Chondrocyte (in vitro differentiated cells): Measurements from ENCODE around the gene ATP8B4. TPM values are rescaled to one million over a fixed set of nuclear protein-coding genes. Genes with fewer than 3 reads are reported as not detected.
A peak's percentile ranks its signal among the peaks of the same experiment; 100 is the strongest.

Experiments
- DNase-seq: peaks from one replicate; pipeline ENCODE4 v3.0.0; 2021; ENCODE audit warnings: mixed read lengths, low spot score
- H3K27ac Mint-ChIP-seq: one replicate; pipeline ENCODE4 v1.8.0; 2021; ENCODE audit warnings: mild to moderate bottlenecking, moderate library complexity, mixed read lengths; ENCODE audit not compliant: unreplicated experiment
- H3K27me3 Mint-ChIP-seq: 2 replicates; pipeline ENCODE4 v1.8.0; 2021; ENCODE audit warnings: low read depth, mixed read lengths
- H3K36me3 Mint-ChIP-seq: 2 replicates; pipeline ENCODE4 v1.8.0; 2021; ENCODE audit warnings: low read depth, mixed read lengths
- H3K4me1 Mint-ChIP-seq: 2 replicates; pipeline ENCODE4 v1.8.0; 2021; ENCODE audit warnings: low read depth, mild to moderate bottlenecking, mixed read lengths
- H3K4me3 Mint-ChIP-seq: one replicate; pipeline ENCODE4 v1.8.0; 2021; ENCODE audit warnings: mild to moderate bottlenecking, moderate library complexity, mixed read lengths; ENCODE audit not compliant: unreplicated experiment
- H3K9me3 Mint-ChIP-seq: 2 replicates; pipeline ENCODE4 v1.8.0; 2021; ENCODE audit warnings: low read depth, mixed read lengths
- total RNA-seq: library from RNA; stranded (reverse); gene quantifications from 3 replicates; pipeline ENCODE4 v1.2.1, GENCODE V29; 2021
- TF ChIP-seq, protein P1 (sequence below): fragments of 200-600 bp; sonication (generic); IDR thresholded peaks from 2 replicates; pipeline ENCODE4 v1.5.0; 2021; ENCODE audit warnings: antibody characterized with exemption, mild to moderate bottlenecking, moderate library complexity

Gene ATP8B4
- total RNA-seq, 1 donor from 2014 or later: not detected

DNA sequence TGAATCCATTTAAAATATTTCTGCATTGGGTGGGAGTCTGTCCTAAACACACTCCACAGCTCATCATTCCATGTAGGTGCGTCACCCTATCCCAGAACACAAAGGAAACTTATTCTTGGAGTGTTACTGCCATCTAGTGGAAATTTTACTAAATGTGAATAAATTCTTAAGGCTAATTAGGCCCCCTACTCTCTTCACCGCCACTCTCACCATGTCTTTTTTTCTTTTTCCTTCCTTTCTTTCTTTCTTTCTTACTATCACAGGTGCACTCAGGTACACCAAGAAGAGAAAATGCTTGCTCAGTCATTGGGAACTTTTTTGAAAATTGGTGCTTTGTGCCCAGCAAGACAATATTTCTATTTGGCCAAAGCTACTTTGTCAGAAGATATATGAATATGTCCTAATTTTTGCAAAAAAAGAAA, 26.4 kb upstream of the ATP8B4 start:
- no peaks in the 10 kb centered on the region for H3K9me3 Mint-ChIP-seq
- H3K4me1 Mint-ChIP-seq: peaks cover 11% of the 10 kb centered on the region
- TF ChIP-seq, protein P1, sequence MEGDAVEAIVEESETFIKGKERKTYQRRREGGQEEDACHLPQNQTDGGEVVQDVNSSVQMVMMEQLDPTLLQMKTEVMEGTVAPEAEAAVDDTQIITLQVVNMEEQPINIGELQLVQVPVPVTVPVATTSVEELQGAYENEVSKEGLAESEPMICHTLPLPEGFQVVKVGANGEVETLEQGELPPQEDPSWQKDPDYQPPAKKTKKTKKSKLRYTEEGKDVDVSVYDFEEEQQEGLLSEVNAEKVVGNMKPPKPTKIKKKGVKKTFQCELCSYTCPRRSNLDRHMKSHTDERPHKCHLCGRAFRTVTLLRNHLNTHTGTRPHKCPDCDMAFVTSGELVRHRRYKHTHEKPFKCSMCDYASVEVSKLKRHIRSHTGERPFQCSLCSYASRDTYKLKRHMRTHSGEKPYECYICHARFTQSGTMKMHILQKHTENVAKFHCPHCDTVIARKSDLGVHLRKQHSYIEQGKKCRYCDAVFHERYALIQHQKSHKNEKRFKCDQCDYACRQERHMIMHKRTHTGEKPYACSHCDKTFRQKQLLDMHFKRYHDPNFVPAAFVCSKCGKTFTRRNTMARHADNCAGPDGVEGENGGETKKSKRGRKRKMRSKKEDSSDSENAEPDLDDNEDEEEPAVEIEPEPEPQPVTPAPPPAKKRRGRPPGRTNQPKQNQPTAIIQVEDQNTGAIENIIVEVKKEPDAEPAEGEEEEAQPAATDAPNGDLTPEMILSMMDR: peak; percentile 92
- H3K27ac Mint-ChIP-seq: no peak overlapping the region
- H3K4me3 Mint-ChIP-seq: no peak overlapping the region
- DNase-seq: no peak
- H3K36me3 Mint-ChIP-seq: no peaks in the 10 kb centered on the region
- H3K27me3 Mint-ChIP-seq: no peaks in the 10 kb centered on the region

DNA sequence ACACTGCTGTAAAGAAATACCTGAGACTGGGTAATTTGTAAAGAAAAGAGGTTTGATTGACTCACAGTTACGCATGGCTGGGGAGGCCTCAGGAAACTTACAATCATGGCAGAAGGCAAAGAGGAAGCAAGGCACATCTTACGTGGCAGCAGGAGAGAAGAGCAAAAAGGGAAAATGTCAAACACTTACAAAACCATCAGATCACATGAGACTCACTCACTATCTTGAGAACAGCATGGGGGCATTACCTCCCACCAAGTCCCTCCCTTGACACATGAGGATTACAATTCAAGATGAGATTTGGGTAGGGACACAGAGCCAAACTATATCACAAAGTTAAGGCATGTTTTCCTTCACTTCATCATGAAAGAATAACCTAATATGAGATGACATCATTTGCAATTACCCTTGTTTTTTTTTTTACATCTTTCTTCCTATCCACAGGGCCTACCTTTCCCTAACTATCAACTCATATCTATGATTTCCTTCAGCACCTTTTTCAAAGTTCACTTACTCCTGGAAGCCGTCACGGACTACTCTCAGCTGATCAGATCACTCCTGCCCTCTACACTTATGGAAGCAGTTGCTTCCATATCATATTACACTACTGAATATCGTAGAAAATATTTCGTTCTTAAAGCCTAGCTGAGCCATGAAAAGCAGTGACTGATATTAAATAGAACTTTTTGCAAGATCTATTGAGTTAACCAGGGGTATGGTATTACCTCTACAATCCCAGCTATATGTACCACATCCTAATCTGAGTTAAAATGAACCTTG, 25.5 kb upstream of the ATP8B4 start:
- H3K27ac Mint-ChIP-seq: no peak overlapping the region
- no peaks in the 10 kb centered on the region for H3K36me3 Mint-ChIP-seq
- TF ChIP-seq, protein P1: no peak
- H3K27me3 Mint-ChIP-seq: no peaks in the 10 kb centered on the region
- peaks cover 11% of the 10 kb centered on the region for H3K4me1 Mint-ChIP-seq
- H3K4me3 Mint-ChIP-seq: no peak overlapping the region
- H3K9me3 Mint-ChIP-seq: no peaks in the 10 kb centered on the region
- no peak for DNase-seq

DNA sequence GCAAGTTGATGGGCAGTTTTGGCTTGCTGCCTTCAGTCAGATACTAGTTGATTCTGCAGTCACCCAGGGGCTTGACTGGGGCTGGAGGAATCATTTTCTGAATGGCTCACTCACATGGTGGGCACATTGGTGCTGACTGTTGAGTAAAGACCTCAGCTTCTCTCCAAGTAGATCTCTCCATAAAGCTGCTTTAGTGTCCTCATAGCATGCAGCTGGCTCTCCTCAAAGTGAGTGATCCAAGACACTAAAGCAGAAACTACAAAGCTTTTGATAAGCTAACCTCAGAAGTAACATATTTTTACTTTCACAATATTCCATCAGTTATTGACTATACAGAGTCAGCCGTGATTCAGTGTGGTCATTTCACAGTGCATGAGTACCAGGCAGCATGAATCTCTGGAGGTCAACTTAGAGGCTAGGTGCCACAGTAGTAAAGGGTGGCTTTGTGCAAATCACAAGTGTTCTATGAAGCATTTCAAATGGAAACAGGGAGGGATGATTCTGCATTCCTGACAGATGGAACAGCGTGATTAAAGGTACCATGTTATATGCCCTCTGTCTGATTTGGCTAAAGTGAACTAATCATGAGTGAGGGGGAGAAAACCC, 24.3 kb upstream of the ATP8B4 start:
- H3K9me3 Mint-ChIP-seq: no peaks in the 10 kb centered on the region
- TF ChIP-seq, protein P1: no peak
- no peak overlapping the region for H3K27ac Mint-ChIP-seq
- H3K4me1 Mint-ChIP-seq: peaks cover 11% of the 10 kb centered on the region
- no peaks in the 10 kb centered on the region for H3K27me3 Mint-ChIP-seq
- no peak for DNase-seq
- H3K36me3 Mint-ChIP-seq: no peaks in the 10 kb centered on the region
- no peak overlapping the region for H3K4me3 Mint-ChIP-seq

DNA sequence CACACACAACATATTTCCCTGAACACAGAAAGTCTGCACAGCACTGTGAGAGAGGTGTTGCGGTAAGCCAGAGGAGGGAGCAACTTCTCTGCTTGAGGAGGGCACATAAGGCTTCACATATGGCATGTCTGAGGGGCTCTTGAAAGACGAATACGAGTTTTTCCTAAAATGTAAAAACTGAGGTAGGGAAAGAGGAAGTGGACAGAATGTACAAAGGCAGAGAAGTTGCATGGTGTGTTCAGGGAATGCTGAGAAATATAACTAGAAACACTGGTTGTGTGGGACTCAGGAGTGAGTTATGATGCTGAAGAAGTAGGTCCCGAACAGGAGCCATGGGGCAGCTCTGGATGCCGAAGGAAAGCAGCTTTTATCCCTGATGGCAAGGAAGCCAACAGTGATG, 22.8 kb upstream of the ATP8B4 start:
- H3K9me3 Mint-ChIP-seq: no peaks in the 10 kb centered on the region
- peaks cover 11% of the 10 kb centered on the region for H3K4me1 Mint-ChIP-seq
- no peak overlapping the region for H3K27ac Mint-ChIP-seq
- no peak overlapping the region for H3K4me3 Mint-ChIP-seq
- no peaks in the 10 kb centered on the region for H3K36me3 Mint-ChIP-seq
- DNase-seq: no peak
- TF ChIP-seq, protein P1: no peak
- no peaks in the 10 kb centered on the region for H3K27me3 Mint-ChIP-seq

DNA sequence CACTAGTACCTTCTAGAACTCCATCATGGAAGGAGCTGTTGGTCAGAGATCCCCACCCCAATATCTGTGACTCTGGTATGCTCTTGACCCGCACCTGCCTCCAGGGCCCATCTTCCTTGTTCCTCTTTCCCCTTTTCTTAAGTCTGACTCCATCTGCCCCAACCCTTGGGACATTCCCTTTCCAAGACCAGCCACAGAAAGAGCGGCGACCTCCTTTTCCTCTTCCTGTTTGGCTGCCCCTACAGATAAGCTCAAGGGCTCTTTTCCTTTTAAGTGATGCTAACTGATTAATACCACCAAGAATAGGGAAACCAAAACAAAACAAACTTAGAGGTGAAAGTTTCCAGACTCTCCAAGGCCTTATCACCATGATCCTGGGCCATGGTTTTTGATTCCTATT, 21.9 kb upstream of the ATP8B4 start:
- Mint-ChIP-seq H3K27me3 (no peaks in the 10 kb centered on the region), H3K36me3 (no peaks in the 10 kb centered on the region), H3K27ac (no peak overlapping the region), H3K4me3 (no peak overlapping the region), H3K4me1 (peaks cover 11% of the 10 kb centered on the region), H3K9me3 (no peaks in the 10 kb centered on the region)
- TF ChIP-seq, protein P1: no peak
- no peak for DNase-seq
